ENCODE results near the gene AASDH. TPM values are rescaled to one million over a fixed set of nuclear protein-coding genes. Genes with fewer than 3 reads are reported as not detected.

The AASDH gene
- total RNA-seq, 1 donor from 2014 or later, result 7.3 TPM

DNA sequence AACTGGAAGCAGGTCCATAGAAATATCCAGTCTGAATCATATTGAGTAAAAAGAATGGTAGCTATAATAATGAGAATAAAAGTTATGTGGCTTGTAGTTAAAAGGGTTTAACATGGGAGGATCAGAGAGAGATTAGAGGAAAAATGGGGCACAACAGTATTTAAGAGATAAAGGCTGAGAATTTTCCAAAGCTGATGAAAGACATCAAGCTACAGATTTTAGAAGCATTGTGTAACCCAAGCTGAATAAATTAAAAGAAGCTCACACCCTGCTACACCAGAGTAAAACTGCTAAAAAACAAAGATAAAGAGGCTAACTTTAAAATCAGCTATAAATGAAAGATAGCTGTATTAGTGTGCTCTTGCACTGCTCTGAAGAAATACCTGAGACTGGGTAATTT, 94.2 kb downstream of the AASDH start:
- Histone ChIP-seq H2AFZ (ENCODE audit: low read depth, low read length) (no peak overlapping the region), H3K36me3 (ENCODE audit: insufficient read depth, low read length) (no peaks in the 10 kb centered on the region), H3K27me3 (ENCODE audit: insufficient read depth, low read length) (no peaks in the 10 kb centered on the region), H4K20me1 (ENCODE audit: insufficient read depth, low read length) (no peaks in the 10 kb centered on the region), H3K4me2 (ENCODE audit: low read length) (no peak overlapping the region), H3K79me2 (ENCODE audit: insufficient read depth, low read length) (no peaks in the 10 kb centered on the region), H3K27ac (ENCODE audit: low read depth, low read length) (no peak overlapping the region), H3K4me1 (ENCODE audit: insufficient read depth, low read length) (no peaks in the 10 kb centered on the region), H3K4me3 (ENCODE audit: insufficient read depth, low read depth, low read length) (no peak overlapping the region), H3K9ac (ENCODE audit: low read length) (no peak overlapping the region), H3K9me3 (ENCODE audit: insufficient read depth, low read depth, low read length) (no peaks in the 10 kb centered on the region)
- DNase-seq (ENCODE audit: low read depth) (no peak), FAIRE-seq (no peak)
- no peak for TF ChIP-seq CTCF (IDR thresholded peaks at IDR 0.05; ENCODE audit: insufficient read depth, low read depth, low read length)
- TF ChIP-seq EZH2 (IDR thresholded peaks at IDR 0.05; ENCODE audit: insufficient read depth, low read length), result no peak
- no peaks in the 10 kb centered on the region for H3K4me1 Mint-ChIP-seq (ENCODE audit: low read depth, unreplicated experiment)
- no peak overlapping the region for H3K27ac Mint-ChIP-seq (ENCODE audit: unreplicated experiment)
- H3K36me3 Mint-ChIP-seq (ENCODE audit: low read depth, unreplicated experiment), result peaks cover 2% of the 10 kb centered on the region
- H3K9me3 Mint-ChIP-seq (ENCODE audit: unreplicated experiment), result peaks cover 2% of the 10 kb centered on the region
- H3K4me3 Mint-ChIP-seq (ENCODE audit: unreplicated experiment), result no peak overlapping the region
- no peaks in the 10 kb centered on the region for H3K27me3 Mint-ChIP-seq (ENCODE audit: low read depth, unreplicated experiment)

DNA sequence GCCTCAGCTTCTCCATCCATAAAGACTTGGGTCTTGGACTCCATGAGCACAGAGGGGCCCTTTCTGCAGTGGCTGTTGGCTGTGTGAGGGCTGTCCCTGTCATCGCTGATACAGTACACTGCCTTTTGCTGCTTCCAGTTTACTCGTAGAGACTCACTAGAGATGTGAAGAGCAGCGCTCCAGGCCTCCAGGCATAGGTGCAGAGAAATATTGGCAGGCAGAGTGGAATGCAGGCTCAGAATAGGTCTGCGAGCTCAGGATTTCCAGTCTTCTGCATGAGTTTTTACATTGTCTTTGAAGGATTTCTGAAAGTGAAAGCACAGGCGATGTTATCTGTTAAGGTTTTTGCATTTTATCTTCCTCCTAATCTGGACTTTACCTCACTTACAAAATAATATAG, 97.4 kb downstream of the AASDH start:
- no peaks in the 10 kb centered on the region for H3K4me1 Mint-ChIP-seq (ENCODE audit: low read depth, unreplicated experiment)
- H3K4me2 ChIP-seq (ENCODE audit: low read length), result peak overlapping the region; percentile 52

More for the DNA sequence above, 97.4 kb downstream of the AASDH start:
- H3K27me3 Mint-ChIP-seq (ENCODE audit: low read depth, unreplicated experiment), result no peaks in the 10 kb centered on the region
- H2AFZ ChIP-seq (ENCODE audit: low read depth, low read length), result peak overlapping the region; percentile 5
- H3K36me3 ChIP-seq (ENCODE audit: insufficient read depth, low read length), result no peaks in the 10 kb centered on the region
- DNase-seq (ENCODE audit: low read depth) (peak; percentile 22), FAIRE-seq (no peak)
- H3K9me3 Mint-ChIP-seq (ENCODE audit: unreplicated experiment), result peaks cover 2% of the 10 kb centered on the region
- H3K27me3 ChIP-seq (ENCODE audit: insufficient read depth, low read length), result no peaks in the 10 kb centered on the region
- H3K27ac ChIP-seq (ENCODE audit: low read depth, low read length), result no peak overlapping the region
- H3K4me3 Mint-ChIP-seq (ENCODE audit: unreplicated experiment), result no peak overlapping the region
- H3K4me1 ChIP-seq (ENCODE audit: insufficient read depth, low read length), result peaks cover 2% of the 10 kb centered on the region
- H3K9me3 ChIP-seq (ENCODE audit: insufficient read depth, low read depth, low read length), result no peaks in the 10 kb centered on the region
- TF ChIP-seq CTCF (IDR thresholded peaks at IDR 0.05; ENCODE audit: insufficient read depth, low read depth, low read length) (no peak), EZH2 (IDR thresholded peaks at IDR 0.05; ENCODE audit: insufficient read depth, low read length) (no peak)
- H3K9ac ChIP-seq (ENCODE audit: low read length), result no peak overlapping the region
- H3K79me2 ChIP-seq (ENCODE audit: insufficient read depth, low read length), result no peaks in the 10 kb centered on the region
- no peaks in the 10 kb centered on the region for H4K20me1 ChIP-seq (ENCODE audit: insufficient read depth, low read length)
- no peak overlapping the region for H3K27ac Mint-ChIP-seq (ENCODE audit: unreplicated experiment)
- H3K36me3 Mint-ChIP-seq (ENCODE audit: low read depth, unreplicated experiment), result peaks cover 2% of the 10 kb centered on the region
- no peak overlapping the region for H3K4me3 ChIP-seq (ENCODE audit: insufficient read depth, low read depth, low read length)
